NCI-H510A treated with DMSO at 0.1 percent for 48 hours (cell line): ENCODE results near the gene PCNX2.

Experiments
- DNase-seq: peaks from one replicate; lab custom pipeline; 2025; lab: John Stamatoyannopoulos, UW

The PCNX2 gene

DNA sequence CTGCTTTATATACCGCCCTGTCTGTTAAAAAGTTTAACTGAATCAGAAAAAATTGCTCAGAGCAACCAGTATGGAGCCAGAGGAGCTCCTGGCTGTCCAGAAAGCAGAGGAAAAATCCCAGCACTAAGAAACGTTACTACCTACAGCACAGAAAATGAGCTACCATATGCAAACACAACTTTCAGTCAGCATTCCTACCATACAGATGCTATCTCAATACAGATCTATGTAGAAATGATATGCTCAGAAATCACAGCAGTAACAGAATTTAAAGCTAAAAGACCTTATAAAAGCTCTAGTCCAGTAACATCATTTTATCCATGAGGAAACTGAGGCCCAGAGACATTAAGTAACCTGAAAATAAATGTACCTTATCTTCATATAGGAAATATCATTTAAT lies 38.7 kb downstream of the PCNX2 start:
- no peak for DNase-seq

DNA sequence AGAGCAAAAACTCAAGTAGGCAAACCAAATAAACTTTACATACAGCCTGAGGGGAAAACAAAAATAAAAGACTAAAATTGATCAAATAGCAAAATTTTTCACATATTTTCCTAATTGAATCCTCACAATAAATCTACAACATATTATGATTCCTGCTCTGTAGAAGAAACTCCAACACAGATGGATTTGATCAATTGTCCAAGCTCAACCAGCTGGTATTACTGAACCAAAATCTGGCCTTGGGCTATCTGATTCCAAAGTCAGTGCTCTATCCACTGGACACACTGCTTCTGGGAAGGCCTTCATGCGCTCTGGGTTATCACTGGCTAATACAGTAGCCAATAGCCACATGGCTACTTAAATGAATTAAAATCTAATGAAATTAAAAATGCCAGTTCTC lies 39.3 kb downstream of the PCNX2 start:
- DNase-seq: no peak

DNA sequence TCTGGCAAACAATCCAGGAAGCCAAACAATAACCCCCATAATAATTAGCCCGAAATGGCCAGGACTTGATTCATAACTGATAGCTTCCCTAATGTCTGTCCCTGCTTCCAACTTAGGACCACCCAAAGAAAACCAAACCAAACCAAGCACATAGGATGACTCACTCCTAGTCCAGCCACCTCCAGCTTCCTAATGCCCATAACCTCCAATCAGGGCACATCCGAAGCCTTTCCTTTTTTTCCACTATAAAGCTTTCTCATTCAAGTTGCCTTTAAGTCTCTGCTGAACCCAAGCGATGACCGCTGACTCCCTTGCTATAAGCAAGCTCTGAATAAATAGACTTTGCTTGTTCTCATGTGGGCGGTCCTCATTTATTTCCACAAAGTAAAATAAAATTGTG lies 40.4 kb downstream of the PCNX2 start:
- no peak for DNase-seq

DNA sequence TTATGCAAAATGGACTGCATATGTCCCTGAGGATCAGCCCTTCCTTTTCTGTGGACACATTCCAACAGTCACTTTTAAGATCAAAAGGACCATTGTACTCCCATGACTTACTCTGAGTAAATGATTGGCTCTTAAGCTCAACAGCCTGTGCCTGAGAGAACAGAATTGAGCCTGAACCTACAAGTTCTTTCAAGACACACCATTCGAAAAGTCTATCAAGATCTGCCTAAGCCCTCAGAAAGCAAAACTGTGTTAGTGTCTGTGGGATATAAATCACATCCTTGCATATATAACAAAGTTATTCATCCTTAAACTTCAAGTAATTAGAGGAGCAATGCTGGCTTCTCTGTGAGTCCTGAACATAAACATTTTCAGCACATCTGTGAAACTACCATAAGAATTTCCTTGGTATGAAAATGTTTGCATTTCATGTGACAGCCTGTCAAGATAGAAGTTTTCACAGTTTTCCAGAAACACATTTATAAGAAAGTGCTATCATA lies 41.6 kb downstream of the PCNX2 start:
- no peak for DNase-seq

DNA sequence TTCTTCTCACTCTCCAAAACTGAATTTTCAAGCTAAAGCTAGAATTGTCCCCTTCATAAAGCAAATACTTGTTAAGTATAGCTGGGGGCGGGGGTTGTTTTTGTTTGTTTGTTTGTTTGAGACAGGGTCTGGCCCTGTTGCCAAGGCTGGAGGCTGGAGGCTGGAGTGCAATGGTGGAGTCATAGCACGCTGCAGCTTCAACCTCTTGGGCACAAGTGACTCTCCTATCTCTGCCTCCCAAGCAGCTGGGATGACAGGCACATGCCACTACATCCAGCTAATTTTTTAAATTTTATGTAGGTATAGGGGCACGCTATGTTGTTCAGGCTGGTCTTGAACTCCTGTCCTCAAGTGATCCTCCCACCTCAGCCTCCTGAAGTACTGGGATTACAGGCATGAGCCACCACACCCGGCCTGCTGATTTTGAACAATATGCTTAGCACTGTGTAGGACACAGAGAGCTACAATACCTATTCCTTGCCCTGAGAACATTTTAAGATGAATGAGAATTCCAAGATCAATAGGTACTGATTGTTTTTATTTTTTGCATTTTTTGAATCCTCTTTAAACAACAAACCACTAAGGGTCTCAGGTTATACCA lies 42.2 kb downstream of the PCNX2 start:
- no peak for DNase-seq

DNA sequence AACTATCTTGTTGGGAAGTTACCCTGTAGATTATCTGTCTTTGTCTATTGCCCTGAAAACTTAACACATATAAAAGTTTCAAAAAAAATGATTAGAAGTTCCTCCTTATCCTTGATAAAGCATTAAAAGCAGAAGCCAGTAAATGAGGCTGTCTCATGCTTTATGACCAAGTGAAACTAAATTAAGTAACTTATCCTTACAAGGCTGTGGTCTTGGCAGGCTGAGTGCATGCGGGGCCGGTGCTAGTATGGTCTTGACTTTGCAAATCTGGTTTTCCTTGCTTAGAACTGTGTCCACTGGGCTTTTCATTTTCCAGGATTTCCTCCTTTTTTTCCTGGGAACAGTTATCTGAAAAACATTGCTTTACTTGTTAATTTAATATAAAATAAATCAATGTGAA lies 43.1 kb downstream of the PCNX2 start:
- DNase-seq: no peak

DNA sequence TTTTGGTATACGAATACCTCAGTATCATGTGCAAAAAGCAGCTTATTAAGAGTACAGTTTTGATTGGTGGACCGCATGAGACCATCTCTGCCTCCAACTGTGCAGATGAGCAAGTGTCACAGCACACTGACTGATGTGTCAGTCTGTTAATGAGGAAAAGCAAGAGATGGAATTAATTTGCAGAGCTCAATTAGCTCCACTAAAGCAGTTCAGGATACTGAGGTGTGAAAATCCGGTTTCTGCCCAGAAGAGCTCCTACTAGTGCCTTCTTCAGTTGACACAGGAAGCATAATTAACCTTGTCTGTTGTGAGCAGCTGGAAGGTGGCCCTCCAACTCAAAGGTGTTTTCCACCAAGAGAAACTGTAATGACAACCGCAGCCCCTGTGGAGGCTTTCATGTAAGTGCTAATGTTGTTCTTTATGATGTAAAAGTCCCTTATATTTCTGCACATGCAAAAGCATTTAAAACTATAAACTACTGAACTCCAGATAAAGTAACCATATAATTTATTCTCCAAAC lies 44.3 kb downstream of the PCNX2 start:
- DNase-seq: no peak

DNA sequence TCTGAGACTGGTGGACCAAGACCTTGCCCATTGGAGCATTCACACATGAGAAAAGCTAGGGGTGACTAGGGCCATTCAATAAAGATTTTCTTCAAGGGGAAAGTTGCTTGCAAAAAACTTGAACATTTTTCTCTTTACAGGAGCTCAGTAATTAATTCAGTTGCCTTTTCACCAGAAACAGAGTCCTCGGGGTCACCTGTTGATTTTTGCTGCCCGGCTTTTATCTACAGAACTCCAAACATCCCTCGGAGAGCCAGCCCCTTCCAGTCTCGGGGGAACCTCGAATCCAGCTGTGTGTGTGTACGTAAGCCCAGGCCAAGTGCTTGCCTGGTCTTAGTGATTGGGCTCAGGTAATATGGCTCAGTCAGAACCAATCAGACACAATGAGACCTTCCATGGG lies 47.5 kb downstream of the PCNX2 start:
- DNase-seq: no peak

DNA sequence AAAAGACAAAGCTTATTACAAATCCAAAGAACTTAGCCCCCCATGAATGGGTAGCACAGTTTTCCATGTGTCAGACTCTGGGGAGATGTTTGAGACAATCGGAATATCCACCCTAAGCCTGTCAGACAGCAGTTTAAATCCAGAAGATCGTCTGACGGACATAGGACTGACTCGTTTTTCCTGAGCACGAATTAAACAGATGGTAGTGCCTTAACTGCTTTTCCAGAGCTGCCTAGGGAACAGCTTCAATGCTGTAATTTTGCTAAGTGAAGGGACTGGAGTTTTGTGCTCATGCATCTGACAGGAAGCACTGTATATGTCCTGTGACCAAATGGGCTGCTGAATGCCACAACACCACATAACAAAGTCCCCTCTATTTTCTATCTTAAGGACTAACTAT lies 48.6 kb downstream of the PCNX2 start:
- DNase-seq: no peak

DNA sequence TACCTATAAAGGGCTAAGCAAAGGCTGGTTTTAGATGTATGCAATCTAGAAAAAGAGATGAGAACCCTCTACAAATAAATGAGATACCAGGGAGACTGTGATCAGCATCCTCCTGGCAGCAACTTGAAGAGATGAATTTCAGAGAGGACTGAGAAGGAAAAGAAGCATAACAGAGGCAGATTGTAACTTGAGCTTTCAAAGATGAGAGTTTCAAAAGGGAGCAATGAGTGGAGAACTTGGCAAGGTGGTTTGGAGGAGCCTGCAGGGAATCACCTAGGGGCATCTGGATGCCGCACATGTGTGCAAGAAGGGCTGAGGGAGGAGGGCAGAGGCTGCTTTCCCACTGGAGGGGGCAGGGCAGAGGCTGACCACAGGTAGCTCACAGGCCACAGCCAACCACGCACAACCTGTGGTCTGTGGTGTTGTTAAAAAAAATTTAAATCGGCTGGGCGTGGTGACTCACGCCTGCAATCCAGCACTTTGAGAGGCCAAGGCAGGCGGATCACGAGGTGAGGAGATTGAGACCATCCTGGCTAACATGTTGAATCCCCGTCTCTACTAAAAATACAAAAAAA lies 50.2 kb downstream of the PCNX2 start:
- DNase-seq: no peak

DNA sequence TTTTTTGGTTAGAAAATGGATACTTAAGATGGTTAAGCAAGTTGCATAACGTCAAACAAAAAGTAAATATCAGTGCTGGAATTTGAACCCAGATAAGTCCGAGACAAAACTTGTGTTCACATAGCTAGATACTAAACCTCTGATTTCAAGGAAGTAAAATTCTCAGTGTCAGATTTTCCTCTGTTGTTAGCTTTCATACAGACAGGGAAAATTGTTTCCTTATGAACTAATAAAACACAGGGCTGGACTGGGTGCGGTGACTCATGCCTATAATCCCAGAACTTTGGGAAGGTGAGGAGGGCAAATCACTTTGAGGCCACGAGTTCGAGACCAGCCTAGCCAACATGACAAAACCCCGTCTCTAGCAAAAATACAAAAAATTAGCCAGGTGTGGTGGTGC lies 51.3 kb downstream of the PCNX2 start:
- no peak for DNase-seq

DNA sequence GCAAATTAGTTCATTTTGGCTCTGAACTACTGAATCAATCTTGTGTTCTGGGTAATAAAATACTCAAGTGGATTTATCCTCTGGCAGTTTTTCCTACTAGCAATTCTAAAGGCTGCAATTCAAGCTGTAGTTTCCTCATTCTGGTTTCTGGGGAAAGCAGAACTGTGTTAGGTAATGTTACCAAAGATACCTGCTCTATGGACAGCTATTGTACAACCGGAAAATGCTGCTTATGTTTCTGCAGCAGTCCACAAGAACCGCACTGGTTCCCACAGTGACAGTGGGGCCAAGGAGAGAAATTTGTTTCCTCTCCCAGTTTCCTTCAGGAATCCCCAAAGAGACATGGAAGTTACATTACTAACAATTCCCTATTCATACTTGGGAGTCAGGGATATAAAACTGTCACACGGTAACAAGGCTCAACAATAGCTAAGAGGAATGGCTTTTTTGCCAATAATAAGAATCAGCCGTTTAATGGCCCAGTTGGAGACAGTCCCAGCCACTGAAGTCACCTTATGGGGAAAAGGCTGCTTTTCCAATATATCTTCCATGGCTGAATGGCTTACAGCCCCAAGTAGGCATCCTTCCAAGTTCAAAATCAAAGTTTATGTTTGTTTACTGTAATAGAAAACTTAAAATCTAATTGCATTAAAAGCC lies 52.6 kb downstream of the PCNX2 start:
- DNase-seq: peak; percentile 32

DNA sequence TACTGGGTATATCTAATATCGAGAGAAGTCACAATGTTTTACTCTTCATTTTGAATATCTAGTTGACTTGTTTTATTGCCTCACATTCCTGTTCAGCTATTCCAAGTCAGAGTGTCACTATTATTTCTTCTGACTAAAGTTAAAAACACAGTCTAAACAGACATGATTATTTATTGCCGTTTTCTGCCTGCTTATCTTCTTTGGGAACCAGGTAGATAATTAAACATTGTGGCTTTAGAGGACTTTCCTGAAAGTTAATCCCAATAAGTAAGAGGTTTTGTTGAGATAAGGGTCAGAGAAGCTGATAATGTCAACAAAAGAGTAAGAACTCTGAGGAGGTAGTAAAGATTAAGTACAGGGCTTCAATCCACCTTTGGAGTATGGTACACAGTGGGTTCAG lies 53.8 kb downstream of the PCNX2 start:
- no peak for DNase-seq

DNA sequence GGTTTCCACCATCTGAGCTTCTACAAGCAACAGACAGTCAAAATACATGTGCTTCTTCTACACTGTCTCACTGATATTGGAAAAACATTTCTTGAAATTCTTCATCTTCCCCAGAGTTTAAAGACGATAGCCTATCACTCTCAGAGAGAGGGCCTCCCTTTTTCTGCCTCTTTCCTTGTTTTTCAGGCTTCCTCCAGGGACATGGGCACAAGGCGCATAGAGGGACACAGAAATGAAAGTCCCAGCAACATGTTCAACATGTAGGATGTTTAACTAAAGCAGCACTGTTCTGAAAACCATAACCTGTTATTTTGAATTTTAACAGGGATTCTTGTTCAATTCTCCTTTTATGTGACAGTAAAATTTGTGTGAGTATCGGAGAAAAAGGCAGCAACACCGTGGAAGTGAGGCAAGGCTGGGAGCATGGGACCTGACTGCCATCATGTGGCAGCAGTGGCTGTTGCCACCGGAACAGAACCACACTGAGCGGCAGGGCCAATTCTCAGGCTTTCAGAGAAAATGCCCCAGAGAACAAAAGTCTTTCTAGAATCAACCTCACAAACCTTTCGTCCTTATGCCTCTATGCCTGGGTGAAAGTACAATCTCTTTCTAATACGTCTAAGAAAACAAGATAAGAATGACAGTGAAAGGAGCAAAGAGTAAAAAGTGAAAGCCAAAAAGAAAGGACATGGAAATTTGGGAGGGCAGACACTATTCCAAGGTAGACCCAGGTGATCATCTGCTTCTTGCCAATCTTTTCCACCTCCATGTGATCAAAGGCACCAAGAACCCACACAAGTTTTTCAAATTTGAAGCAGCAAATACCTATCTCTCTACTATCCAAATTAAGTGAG lies 54.5 kb downstream of the PCNX2 start:
- peak; percentile 63 for DNase-seq

DNA sequence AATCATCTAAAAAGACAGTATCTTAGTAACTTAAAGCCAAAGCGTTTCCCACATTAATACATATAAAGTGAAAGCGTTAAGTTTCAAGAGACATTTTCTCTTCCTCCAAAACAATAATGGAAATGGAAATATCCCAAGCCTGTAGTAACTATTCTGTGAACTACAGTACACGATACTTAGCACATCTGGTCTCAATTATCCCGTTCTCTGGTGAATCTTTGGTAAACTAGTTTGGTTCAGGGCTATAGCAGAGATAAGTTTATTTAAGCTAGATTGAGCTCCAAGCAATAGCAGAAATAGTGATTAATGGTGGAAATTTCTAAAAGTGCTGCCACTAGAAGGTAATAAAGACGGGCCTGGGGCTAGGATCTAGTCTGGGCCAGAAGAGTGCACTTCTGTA lies 55.2 kb downstream of the PCNX2 start:
- no peak for DNase-seq

DNA sequence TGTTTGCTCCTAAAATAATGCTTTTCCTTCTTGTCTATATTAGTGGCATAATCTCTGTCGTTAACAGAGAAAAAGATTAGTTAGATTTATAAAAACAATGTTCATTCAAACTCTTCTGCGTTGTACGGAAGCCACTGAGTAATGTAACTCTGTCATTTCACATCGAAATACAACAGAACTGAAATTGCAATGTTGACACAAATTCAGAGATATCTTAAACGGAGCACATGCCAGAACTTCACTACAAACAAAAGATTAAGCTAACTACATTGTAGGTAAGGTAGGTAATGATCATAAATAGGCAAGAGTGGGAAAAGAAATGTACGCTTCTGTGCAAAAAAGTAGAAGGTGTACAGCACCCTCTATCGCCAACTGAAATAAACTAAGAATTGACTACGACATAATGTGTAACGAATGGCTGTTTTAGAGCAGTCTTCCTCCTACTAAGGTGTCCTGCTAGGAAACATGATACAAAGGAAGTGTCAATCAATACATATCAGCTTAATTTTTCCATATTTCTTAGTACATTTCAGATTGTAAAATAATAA lies 56.6 kb downstream of the PCNX2 start:
- peak; percentile 65 for DNase-seq

DNA sequence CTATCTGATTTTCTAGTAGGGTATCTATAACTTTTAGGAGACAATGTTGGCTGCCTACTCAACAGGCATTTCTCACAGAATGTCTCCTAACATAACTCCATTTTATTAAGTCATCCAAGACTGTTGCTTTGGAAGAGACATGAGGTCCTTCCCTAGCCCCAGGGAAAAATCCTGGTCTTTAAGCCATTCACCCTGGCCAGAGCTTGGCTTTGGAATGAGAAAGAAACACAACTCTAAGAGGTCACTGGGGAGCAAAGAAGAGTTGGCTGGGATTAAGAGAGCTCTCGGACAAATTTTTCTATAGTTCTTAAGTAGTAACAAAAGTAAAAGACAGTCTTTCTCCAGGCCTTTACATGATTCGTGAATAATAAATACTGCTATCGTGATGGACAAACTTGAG lies 57.9 kb downstream of the PCNX2 start:
- no peak for DNase-seq

DNA sequence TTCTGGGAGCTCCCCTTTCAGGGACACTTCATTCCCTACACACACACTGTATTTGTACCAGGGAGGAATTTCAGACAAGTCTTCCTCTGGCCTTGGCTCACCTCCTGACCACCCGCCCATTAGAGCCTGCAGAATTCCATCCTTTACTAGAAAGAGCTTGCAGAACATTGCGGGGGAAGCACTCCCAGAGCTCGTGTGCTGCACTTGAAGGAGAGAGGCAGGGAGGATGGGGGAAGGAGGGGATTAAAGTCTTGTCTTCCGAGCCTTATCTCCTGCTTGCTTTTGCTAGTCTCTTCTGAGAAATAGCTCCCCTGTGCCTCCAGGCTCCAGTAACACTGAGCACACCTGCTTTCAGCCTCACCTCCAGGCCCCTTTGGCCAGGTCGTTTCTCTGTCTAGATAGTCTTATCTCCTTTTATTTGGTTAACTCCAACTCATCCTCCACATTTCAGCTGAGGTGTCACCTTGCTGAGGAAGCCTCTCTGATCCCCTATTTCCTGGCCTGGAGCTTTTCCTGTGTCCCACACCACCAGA lies 62.0 kb downstream of the PCNX2 start:
- no peak for DNase-seq

DNA sequence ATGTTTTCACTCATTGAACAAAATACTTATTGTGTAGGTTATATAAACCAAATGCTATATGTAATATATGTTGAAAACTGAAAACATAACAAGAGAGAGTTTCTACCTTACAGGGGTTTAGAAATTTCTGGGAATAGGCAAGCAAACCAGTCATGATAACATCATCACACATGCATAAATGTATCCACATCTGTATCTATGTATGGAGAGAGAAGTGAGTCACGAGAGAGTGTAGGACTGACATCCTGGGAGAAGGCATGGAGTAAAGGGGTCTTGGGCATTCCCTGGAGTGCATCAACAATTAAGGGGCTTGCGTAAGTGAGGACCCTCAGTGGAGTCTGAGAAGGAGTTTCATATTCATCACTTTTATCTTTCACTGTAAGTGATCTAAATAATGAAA lies 65.5 kb downstream of the PCNX2 start:
- DNase-seq: no peak

DNA sequence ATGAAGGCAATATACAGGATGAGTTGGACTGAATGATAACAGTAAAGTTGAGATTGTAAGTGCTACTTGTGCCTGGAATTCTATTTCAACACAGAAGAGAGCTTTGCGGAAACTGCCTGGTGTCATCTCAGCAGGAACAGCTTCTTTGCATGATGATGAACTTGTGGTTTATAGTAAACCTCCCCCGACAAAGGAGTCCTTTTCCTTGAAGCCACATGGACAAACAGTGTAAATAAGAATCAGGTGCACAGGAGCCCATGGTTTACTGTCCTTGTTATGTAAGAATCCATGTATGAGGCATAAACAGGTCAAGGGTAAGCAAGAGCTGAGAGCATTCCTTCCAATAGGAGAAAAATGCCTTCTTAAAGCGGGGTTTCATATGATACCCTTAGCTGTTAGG lies 66.2 kb downstream of the PCNX2 start:
- DNase-seq: no peak

DNA sequence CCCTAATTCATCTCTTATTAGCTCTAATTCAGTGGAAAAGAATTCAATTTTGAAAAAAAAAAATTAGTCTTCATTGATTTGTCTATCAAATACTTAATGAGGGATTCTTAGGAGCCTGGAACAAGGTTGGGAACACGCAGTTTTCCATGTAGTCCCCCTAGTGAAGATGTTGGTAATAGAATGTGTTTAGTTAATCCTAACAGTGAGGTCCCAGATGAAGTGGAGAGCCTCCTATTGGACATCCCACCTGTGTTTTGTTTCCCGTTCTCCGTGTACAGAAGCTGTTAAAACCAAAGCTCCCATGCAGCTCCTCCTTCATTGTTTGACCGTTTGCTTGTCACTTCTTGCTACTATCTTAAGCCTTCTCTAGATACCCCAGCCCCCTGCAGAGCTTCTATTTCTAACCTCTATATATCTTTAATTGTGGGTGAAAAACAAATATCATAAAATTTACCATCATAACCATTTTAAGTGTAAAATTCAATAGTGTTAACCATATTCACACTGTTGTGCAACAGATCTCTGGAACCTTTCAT lies 67.5 kb downstream of the PCNX2 start:
- DNase-seq: no peak

DNA sequence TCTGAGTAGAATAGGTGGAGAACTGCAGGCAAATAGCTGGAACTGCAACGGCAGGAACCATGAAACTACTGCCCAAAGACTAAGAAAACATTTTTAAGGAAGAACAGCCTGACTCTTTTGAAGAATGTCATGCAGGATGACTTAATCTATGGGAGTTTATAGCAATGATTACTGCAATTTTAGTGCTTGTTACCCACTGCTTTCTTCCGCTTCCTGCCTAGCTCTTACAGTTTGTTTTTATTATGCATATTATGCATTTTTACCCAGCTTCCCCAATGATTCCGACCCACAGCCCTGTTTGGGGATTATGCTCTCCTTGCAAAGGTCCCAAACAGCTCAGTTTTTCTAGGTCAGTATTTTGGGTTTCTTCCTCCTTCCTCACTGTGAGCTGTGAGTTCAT lies 71.2 kb downstream of the PCNX2 start:
- no peak for DNase-seq
